Measurements from ENCODE around the gene FAM118B. TPM values are rescaled to one million over a fixed set of nuclear protein-coding genes. Genes with fewer than 3 reads are reported as not detected.

FAM118B gene
- total RNA-seq, 1 donor from 2014 or later: 28.4 TPM

- Mint-ChIP-seq H3K27me3 (ENCODE audit: low read depth) (peaks cover 78% of the 10 kb centered on the region), H3K4me3 (no peak overlapping the region), H3K9me3 (no peaks in the 10 kb centered on the region), H3K4me1 (peaks cover 27% of the 10 kb centered on the region), H3K27ac (ENCODE audit: unreplicated experiment) (no peak overlapping the region), H3K36me3 (ENCODE audit: low read depth) (no peaks in the 10 kb centered on the region)
- no peak for DNase-seq (ENCODE audit: low read depth, low spot score)
- no peak for TF ChIP-seq CTCF (conservative IDR thresholded peaks at IDR 0.05)
Observed at GRCh38 chr11:126164781-126165180, 46.8 kb upstream of the FAM118B start.

- Mint-ChIP-seq H3K4me1 (peaks cover 27% of the 10 kb centered on the region), H3K27me3 (ENCODE audit: low read depth) (peaks cover 78% of the 10 kb centered on the region), H3K27ac (ENCODE audit: unreplicated experiment) (no peak overlapping the region), H3K4me3 (no peak overlapping the region), H3K9me3 (no peaks in the 10 kb centered on the region), H3K36me3 (ENCODE audit: low read depth) (no peaks in the 10 kb centered on the region)
- DNase-seq (ENCODE audit: low read depth, low spot score): no peak
- TF ChIP-seq CTCF (conservative IDR thresholded peaks at IDR 0.05): no peak
Observed at GRCh38 chr11:126165311-126165720, 46.3 kb upstream of the FAM118B start.

- no peak for DNase-seq (ENCODE audit: low read depth, low spot score)
- no peaks in the 10 kb centered on the region for H3K9me3 Mint-ChIP-seq
- no peaks in the 10 kb centered on the region for H3K36me3 Mint-ChIP-seq (ENCODE audit: low read depth)
- no peak overlapping the region for H3K4me3 Mint-ChIP-seq
- no peak for TF ChIP-seq CTCF (conservative IDR thresholded peaks at IDR 0.05)
- peaks cover 27% of the 10 kb centered on the region for H3K4me1 Mint-ChIP-seq
- no peak overlapping the region for H3K27ac Mint-ChIP-seq (ENCODE audit: unreplicated experiment)
- H3K27me3 Mint-ChIP-seq (ENCODE audit: low read depth): peaks cover 73% of the 10 kb centered on the region
Observed at GRCh38 chr11:126165757-126166156, 45.8 kb upstream of the FAM118B start.

GRCh38 chr11:126166413-126166812 lies 45.2 kb upstream of the FAM118B start:
- peaks cover 27% of the 10 kb centered on the region for H3K4me1 Mint-ChIP-seq
- DNase-seq (ENCODE audit: low read depth, low spot score): no peak
- TF ChIP-seq CTCF (conservative IDR thresholded peaks at IDR 0.05): no peak
- peaks cover 73% of the 10 kb centered on the region for H3K27me3 Mint-ChIP-seq (ENCODE audit: low read depth)
- no peak overlapping the region for H3K27ac Mint-ChIP-seq (ENCODE audit: unreplicated experiment)
- no peaks in the 10 kb centered on the region for H3K36me3 Mint-ChIP-seq (ENCODE audit: low read depth)
- H3K9me3 Mint-ChIP-seq: no peaks in the 10 kb centered on the region
- H3K4me3 Mint-ChIP-seq: no peak overlapping the region

DNA sequence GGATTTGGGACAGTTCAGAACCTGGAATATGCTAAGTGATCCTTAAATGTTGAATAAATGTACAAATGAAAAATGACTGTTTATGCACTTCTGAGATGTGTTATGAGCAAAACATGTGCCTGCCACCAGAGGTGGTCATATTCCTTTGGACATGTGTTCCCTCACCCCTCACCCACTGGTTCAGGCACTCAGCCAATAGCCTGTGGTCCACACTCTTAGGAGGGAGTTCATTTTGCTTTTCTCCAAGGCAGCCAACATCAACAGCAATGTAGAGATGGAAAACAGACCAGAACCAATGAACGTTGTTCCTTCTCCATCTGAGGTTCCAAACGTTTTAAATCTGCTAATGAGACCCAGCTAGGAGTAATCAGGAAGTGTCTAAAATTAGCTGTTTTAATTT lies 44.1 kb upstream of the FAM118B start:
- H3K4me1 Mint-ChIP-seq: peaks cover 23% of the 10 kb centered on the region
- no peak overlapping the region for H3K4me3 Mint-ChIP-seq
- TF ChIP-seq CTCF (conservative IDR thresholded peaks at IDR 0.05): no peak
- H3K36me3 Mint-ChIP-seq (ENCODE audit: low read depth): no peaks in the 10 kb centered on the region
- H3K27me3 Mint-ChIP-seq (ENCODE audit: low read depth): peaks cover 70% of the 10 kb centered on the region
- H3K27ac Mint-ChIP-seq (ENCODE audit: unreplicated experiment): no peak overlapping the region
- H3K9me3 Mint-ChIP-seq: no peaks in the 10 kb centered on the region
- no peak for DNase-seq (ENCODE audit: low read depth, low spot score)

- H3K36me3 Mint-ChIP-seq (ENCODE audit: low read depth): no peaks in the 10 kb centered on the region
- DNase-seq (ENCODE audit: low read depth, low spot score): no peak
- H3K4me1 Mint-ChIP-seq: peaks cover 9% of the 10 kb centered on the region
- no peak overlapping the region for H3K4me3 Mint-ChIP-seq
- peaks cover 58% of the 10 kb centered on the region for H3K27me3 Mint-ChIP-seq (ENCODE audit: low read depth)
- no peaks in the 10 kb centered on the region for H3K9me3 Mint-ChIP-seq
- no peak for TF ChIP-seq CTCF (conservative IDR thresholded peaks at IDR 0.05)
- no peak overlapping the region for H3K27ac Mint-ChIP-seq (ENCODE audit: unreplicated experiment)
Observed at GRCh38 chr11:126169291-126169690, 42.3 kb upstream of the FAM118B start.

All from neural crest cell (in vitro differentiated cells).